Peyer's patch (tissue), 4 donors: ENCODE data around the gene RSKR.

ENCODE experiments used
- POLR2A ChIP-seq, 2 donors: fragments of 450-650 bp; IDR thresholded peaks; one replicate each; pipeline ENCODE4 v1.5.1; 2017; ENCODE audit warnings: antibody characterized with exemption in 2 of 2, mild to moderate bottlenecking in 2 of 2, moderate library complexity in 2 of 2
- TF ChIP-seq, protein P1 (sequence below), 6 experiments: fragments of 450-650 bp in 4 of 6; fragments of 200-600 bp in 2 of 6; sonication (generic) in 1 of 6; IDR thresholded peaks; one replicate each; pipeline ENCODE4 v1.5.1; 2017 to 2019; ENCODE audit warnings: antibody characterized with exemption in 6 of 6, mild to moderate bottlenecking in 3 of 6, moderate library complexity in 1 of 6

DNA sequence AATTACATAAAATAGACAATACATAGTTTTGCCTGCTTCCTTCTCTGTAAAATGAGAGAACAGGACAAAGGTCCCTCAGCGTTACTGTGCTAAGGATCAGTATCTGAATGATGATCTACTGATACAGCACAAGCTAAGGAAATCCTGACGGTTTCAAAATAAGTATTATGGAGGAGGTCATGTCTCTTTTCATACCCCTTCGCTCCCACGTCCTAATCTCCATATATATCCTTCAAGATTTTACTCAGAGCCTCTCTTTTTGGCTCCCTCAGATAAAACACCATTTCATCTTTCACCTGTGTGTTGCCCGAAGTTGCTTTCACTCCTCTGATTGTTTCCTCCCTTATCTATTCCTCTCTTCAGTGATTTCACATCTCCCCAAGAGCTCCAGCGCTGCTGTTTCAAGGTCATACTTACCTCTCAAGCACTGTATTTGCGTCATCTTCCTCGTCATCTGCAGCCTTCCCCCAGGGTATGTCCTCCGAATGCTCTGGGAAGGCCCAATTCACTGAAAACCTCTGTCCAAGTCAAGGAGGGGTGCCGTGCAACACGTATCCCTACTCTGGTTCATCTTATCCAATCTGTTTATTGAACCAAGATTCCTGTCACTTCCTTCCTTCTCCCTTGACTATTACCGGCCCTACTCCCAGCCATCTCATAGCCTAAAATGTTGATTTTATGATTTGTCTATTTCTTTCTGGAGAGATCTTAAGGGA is 32.2 kb upstream of the RSKR start:
- TF ChIP-seq, protein P1, sequence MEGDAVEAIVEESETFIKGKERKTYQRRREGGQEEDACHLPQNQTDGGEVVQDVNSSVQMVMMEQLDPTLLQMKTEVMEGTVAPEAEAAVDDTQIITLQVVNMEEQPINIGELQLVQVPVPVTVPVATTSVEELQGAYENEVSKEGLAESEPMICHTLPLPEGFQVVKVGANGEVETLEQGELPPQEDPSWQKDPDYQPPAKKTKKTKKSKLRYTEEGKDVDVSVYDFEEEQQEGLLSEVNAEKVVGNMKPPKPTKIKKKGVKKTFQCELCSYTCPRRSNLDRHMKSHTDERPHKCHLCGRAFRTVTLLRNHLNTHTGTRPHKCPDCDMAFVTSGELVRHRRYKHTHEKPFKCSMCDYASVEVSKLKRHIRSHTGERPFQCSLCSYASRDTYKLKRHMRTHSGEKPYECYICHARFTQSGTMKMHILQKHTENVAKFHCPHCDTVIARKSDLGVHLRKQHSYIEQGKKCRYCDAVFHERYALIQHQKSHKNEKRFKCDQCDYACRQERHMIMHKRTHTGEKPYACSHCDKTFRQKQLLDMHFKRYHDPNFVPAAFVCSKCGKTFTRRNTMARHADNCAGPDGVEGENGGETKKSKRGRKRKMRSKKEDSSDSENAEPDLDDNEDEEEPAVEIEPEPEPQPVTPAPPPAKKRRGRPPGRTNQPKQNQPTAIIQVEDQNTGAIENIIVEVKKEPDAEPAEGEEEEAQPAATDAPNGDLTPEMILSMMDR (IDR thresholded peaks at IDR 0.05): no peak
- no peak for TF ChIP-seq POLR2A (IDR thresholded peaks at IDR 0.05)
